ENCODE data around the gene ADAM15.
A peak's percentile ranks its signal among the peaks of the same experiment; 100 is the strongest.

ADAM15 gene

DNA sequence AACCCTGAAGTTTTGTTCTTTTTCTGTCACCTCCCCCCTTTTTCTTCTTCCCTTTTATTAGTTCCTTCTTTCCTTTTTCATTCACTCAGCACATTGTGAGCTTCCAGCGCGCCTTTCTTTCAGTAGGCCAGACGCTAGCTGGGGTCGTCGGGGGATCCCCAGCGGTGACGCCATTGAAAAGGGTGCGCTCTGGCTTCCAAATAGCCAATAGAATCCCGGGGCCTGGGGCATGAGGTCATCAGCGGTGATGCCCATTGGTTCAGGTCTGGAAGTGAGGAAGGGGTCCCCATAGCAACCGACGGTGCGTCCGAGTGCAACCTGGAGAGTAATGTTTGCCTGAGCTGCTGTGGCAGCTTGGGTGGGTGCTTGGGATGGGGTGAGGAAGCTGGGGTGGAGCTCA, 20.6 kb downstream of the ADAM15 start:
- Mint-ChIP-seq H3K27me3 (peaks cover 33% of the 10 kb centered on the region), H3K9me3 (no peaks in the 10 kb centered on the region), H3K4me3 (peak overlapping the region; percentile 49), H3K4me1 (ENCODE audit: low read depth) (peaks cover 38% of the 10 kb centered on the region), H3K36me3 (ENCODE audit: low read depth) (peaks cover 30% of the 10 kb centered on the region), H3K27ac (peak overlapping the region; percentile 87)
- intact Hi-C loops (cut with micrococcal nuclease), result loop anchor here (2.0 kb wide), 1 partner anchor 13 kb away; no protein-coding TSS in a partner anchor

DNA sequence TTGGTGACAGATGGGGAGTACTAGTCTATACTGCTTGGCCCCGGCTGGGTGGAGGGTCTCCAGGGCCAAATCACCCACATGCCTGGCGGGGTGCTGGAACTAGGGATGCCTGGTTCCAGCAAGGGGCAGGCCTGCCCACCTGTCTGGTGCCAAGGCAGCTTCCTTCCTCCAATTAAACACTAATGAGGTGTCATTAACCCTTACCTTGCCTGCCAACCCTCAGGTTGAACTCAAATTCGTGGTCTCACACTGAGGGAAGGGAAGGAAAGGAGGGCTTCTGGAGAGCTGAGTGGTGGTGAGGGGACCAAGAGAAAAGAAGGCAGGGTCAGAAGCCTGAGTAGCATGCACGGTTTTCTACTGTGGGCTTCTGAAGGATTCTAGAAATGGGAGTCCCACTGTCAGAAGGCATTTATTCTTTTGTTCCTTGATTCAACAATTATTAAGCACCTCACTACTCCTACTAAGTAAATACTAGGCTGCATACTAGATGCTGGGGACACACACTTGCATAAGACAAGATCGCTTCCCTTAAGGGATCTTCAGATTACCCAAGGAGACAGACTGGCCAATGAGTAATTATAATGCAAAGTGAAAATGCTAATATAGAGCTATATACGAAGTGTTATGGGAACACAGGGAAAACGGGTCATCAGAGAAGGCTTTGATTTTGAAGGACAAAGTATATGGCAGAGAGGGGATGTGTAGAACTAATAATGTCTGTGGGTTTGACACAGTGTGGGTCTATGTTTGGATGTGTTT, 21.6 kb downstream of the ADAM15 start:
- peaks cover 37% of the 10 kb centered on the region for H3K4me1 Mint-ChIP-seq (ENCODE audit: low read depth)
- H3K36me3 Mint-ChIP-seq (ENCODE audit: low read depth), result peaks cover 20% of the 10 kb centered on the region
- H3K27ac Mint-ChIP-seq, result peak overlapping the region; percentile 4
- no peak overlapping the region for H3K4me3 Mint-ChIP-seq
- no peaks in the 10 kb centered on the region for H3K9me3 Mint-ChIP-seq
- intact Hi-C loops (cut with micrococcal nuclease), result no loop called here
- peaks cover 38% of the 10 kb centered on the region for H3K27me3 Mint-ChIP-seq

DNA sequence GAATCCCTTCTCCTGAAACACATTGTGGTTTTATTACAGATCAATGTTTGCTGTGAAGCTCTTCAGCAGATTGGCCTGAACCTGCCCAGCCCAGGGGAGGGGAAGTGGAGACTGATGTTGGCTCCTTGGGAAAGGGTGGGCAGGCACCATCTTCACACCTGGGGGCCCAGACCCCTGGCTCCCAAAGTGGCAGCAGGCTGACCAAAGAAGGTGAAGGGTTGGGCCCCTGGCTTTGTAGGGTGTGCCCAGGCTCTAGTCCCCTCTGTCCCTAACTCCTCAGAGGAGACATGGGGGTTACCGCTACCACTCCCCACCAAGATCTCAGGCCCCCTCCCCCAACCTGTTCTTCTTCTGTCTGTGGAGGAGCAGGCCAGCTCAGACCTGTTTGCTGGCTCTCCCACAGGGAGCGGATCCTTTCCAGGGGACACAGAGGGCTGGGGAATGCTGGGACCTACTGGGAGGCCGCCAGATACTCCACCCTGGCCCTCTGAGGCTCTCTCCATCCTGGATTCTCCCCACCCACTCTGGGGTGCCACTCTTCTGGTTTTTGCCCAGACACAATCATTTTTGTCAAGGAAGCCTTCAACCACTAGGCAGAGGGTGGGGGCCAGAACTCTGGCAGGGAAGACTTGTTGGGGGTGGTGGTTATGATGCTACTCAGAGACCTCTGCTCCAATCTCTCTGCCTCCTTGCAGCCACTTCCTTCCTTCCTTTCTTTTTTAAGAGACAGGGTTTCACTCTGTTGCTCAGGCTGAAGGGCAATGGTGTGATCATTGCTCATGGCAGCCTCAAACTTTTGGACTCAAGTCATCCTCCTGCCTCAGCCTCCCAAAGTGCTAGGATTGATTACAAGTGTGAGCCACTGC, 22.5 kb downstream of the ADAM15 start:
- intact Hi-C loops (cut with micrococcal nuclease), result no loop called here
- H3K4me1 Mint-ChIP-seq (ENCODE audit: low read depth), result peaks cover 37% of the 10 kb centered on the region
- no peak overlapping the region for H3K4me3 Mint-ChIP-seq
- H3K27me3 Mint-ChIP-seq, result peaks cover 43% of the 10 kb centered on the region
- H3K27ac Mint-ChIP-seq, result peak overlapping the region; percentile 4
- no peaks in the 10 kb centered on the region for H3K9me3 Mint-ChIP-seq
- H3K36me3 Mint-ChIP-seq (ENCODE audit: low read depth), result peaks cover 11% of the 10 kb centered on the region

DNA sequence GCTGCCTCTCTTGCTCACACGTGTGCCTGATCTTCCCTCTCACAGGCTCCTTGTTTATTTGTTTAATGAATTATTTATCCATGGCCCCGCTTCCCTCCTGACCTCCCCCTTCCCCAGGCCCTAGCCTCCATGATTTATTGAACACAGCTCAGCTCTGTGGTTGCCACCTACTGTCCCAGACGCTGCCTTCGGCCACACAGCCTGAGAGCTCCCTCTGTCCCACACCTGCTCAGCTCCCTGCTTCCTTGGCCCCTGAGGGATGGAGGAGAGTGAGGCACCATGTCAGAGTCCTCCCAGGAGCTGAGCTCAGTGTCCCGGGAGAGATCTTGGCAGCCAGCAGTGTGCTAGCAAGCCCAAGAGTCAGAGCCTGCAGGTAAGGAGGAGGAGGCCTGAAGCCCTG, 24.4 kb downstream of the ADAM15 start:
- intact Hi-C loops (cut with micrococcal nuclease), result no loop called here
- H3K4me3 Mint-ChIP-seq, result no peak overlapping the region
- H3K36me3 Mint-ChIP-seq (ENCODE audit: low read depth), result no peaks in the 10 kb centered on the region
- no peak overlapping the region for H3K27ac Mint-ChIP-seq
- H3K27me3 Mint-ChIP-seq, result peaks cover 60% of the 10 kb centered on the region
- H3K9me3 Mint-ChIP-seq, result no peaks in the 10 kb centered on the region
- H3K4me1 Mint-ChIP-seq (ENCODE audit: low read depth), result peaks cover 41% of the 10 kb centered on the region

DNA sequence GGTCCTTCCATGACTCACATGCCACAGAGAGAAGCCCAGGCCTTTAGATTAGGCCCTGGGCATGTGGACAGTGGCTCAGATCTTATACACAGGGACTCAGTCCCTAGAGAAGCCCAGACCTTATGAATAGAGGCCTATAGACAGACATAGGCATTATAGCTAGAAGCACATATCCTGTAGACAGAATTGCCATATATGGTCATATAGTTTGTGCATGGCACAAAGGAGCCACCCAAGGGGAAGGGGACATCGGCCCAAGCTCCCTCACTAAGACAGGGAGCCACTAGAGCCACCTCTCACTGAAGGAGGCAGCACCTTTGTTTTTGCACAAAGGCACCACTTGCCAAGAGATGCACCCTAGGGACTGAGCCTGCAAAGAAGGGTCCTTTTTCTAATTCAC, 25.3 kb downstream of the ADAM15 start:
- no peak overlapping the region for H3K4me3 Mint-ChIP-seq
- H3K36me3 Mint-ChIP-seq (ENCODE audit: low read depth), result no peaks in the 10 kb centered on the region
- no peaks in the 10 kb centered on the region for H3K9me3 Mint-ChIP-seq
- peaks cover 35% of the 10 kb centered on the region for H3K4me1 Mint-ChIP-seq (ENCODE audit: low read depth)
- H3K27ac Mint-ChIP-seq, result no peak overlapping the region
- intact Hi-C loops (cut with micrococcal nuclease), result no loop called here
- peaks cover 68% of the 10 kb centered on the region for H3K27me3 Mint-ChIP-seq

DNA sequence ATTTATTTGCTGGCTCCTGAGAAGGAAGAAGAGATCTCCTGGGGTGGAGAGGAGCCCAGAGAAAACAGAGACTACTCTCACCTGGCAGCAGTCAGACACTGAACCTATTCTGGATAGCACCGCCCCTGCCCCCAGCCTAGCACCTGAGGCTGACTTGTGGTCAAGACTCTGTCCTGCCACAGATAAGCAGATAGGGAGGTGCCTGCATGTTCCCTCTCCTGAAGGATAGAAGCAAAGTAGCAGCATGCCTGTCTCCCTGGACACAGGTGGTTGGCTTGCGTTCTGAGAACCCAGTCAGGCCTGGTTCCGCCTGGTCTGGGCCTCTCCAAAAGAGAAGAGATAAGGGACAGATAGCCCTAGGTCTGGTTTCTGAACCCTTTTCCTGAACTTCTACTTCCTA, 26.2 kb downstream of the ADAM15 start:
- peaks cover 35% of the 10 kb centered on the region for H3K4me1 Mint-ChIP-seq (ENCODE audit: low read depth)
- intact Hi-C loops (cut with micrococcal nuclease), result no loop called here
- no peak overlapping the region for H3K4me3 Mint-ChIP-seq
- H3K27ac Mint-ChIP-seq, result no peak overlapping the region
- peaks cover 74% of the 10 kb centered on the region for H3K27me3 Mint-ChIP-seq
- no peaks in the 10 kb centered on the region for H3K36me3 Mint-ChIP-seq (ENCODE audit: low read depth)
- no peaks in the 10 kb centered on the region for H3K9me3 Mint-ChIP-seq

DNA sequence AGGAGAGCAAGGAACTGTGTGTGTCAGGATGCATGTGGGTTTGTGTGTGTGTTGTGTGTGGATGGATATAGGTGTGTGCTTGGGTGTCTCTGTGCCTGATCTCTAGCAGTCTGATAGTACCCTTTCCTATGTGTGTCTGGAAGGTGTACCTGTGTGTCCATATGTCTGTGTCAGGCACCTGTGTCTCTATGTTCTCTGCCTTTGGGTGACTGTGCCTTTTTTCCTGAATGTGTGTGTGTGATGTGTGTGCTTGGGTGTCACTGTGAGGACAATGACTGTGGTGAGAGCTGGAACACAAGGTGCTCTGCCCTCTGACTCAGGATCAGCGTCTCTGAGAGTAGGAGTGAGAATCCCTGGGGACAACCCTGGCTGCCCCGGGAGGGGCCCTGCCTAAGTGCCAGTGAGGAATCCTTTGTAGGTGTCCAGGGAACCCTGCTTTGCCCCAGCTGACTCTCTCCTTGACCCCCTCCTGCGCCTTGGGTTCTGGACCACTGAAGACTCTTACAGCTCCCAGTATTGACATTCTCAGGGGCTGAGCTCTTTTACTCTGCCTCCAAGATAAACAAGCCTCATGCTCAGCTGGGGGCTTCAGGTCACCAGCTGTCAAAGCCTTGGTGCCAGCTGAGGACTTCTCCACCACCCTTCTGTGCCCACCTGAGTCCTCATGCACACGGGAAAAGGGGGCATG, 26.8 kb downstream of the ADAM15 start:
- intact Hi-C loops (cut with micrococcal nuclease), result no loop called here
- Mint-ChIP-seq H3K36me3 (ENCODE audit: low read depth) (no peaks in the 10 kb centered on the region), H3K4me1 (ENCODE audit: low read depth) (peaks cover 38% of the 10 kb centered on the region), H3K9me3 (no peaks in the 10 kb centered on the region), H3K27me3 (peaks cover 75% of the 10 kb centered on the region), H3K27ac (no peak overlapping the region), H3K4me3 (no peak overlapping the region)

DNA sequence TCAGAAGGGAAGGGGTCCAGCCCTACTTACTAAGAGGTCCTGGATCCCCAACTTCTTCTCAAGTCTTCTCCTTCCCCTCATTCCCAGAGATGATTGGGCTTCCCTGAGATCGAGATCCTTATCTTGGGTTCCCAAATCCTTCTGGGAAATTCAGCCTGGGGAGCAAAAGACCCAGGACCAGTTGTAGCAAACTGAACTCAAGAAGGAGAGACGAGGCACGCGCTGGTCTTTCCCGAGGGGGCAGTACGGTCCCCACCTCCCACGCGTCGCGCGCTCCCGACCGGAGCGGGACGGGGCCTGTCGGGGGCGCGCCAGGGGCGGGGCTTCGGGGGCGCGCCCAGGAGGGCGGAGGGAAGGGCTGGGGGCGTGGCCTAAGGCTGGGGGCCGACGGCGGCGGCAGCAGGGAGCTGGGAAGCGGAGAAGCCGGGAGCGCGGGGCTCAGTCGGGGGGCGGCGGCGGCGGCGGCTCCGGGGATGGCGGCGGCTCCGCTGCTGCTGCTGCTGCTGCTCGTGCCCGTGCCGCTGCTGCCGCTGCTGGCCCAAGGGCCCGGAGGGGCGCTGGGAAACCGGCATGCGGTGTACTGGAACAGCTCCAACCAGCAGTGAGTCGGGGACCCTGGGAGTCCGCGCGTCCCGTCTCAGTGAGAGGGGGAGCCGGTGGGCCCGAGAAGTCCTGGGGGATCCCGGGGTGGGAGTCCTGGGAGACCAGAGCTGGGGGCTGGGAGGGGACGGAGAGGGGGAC, 27.5 kb downstream of the ADAM15 start, which contains the start of gene EFNA3:
Gene EFNA3, plus strand, starts transcription at position 369 of the 741 bp plus-strand sequence. Its CDS starts 105 bp downstream, at position 474.
- peaks cover 41% of the 10 kb centered on the region for H3K4me1 Mint-ChIP-seq (ENCODE audit: low read depth)
- H3K36me3 Mint-ChIP-seq (ENCODE audit: low read depth), result no peaks in the 10 kb centered on the region
- peaks cover 77% of the 10 kb centered on the region for H3K27me3 Mint-ChIP-seq
- no peak within 1 kb of the TSS for H3K27ac Mint-ChIP-seq
- peak within 1 kb of the TSS; percentile 65 for H3K4me3 Mint-ChIP-seq
- intact Hi-C loops (cut with micrococcal nuclease), result no loop called here
- no peaks in the 10 kb centered on the region for H3K9me3 Mint-ChIP-seq

DNA sequence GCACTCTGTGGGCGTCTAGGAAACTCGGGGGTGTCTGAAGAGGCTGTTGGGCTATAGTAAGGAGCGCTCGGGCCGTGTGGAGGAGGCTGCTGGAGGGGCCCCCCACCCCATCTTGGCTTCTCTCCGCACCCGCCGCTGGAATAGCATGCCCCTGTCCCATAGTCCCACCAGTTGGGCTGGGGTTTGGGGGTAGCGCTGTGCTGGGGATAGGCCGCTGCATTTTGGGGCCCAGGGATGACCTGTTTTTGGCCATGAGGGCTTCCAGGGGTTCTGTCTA, 28.0 kb downstream of the ADAM15 start:
- Mint-ChIP-seq H3K4me1 (ENCODE audit: low read depth) (peaks cover 46% of the 10 kb centered on the region), H3K4me3 (peak overlapping the region; percentile 65), H3K27ac (no peak overlapping the region), H3K27me3 (peaks cover 79% of the 10 kb centered on the region), H3K9me3 (no peaks in the 10 kb centered on the region), H3K36me3 (ENCODE audit: low read depth) (no peaks in the 10 kb centered on the region)
- intact Hi-C loops (cut with micrococcal nuclease), result no loop called here

DNA sequence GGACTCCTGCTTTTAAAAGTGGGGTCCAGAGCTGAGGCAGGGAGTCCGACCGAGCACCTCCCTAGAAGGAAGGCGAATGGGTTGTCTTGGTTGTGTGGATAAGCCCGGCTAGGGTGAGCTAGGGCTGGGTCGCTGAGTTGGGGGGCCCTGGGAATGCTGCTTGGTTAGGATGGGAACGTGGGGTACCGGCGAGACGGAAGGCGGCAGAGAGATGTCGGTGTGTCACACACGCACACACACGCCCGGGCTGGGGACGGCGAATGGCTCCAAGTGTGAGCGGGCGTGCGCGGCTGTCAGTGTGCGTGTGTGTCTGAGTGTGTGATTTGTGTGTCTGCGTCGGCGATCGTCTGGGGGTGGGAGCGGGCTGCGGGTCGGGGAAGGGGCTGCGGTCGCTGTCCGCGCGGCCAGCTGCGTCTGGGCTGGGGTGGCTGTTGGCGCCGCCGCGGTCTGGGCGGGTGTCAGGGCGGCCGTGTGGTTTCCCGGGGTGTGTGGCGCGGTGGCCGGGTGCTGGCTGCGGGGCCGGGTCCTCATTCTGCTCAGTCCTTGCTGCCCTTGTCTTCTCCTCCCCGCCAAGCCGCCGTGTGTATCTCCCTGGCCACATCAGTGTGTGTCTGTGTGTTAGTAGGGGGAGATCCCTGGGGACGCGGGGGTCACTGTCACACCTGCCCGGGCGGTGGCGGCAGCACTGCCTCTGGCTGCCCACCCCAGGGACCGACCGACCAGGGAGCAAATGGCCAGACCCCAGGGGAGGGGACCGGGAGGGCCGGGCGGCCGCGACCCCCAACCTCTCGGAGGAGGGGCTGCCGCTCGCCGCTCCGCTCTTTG, 28.6 kb downstream of the ADAM15 start:
- H3K36me3 Mint-ChIP-seq (ENCODE audit: low read depth), result peaks cover 1% of the 10 kb centered on the region
- H3K9me3 Mint-ChIP-seq, result no peaks in the 10 kb centered on the region
- H3K4me3 Mint-ChIP-seq, result peak overlapping the region; percentile 65
- H3K27me3 Mint-ChIP-seq, result peaks cover 83% of the 10 kb centered on the region
- intact Hi-C loops (cut with micrococcal nuclease), result loop anchor here (10.0 kb wide), 1 partner anchor 115 kb away; the partner anchor contains the start of gene PYGO2
- H3K27ac Mint-ChIP-seq, result no peak overlapping the region
- peaks cover 52% of the 10 kb centered on the region for H3K4me1 Mint-ChIP-seq (ENCODE audit: low read depth)

DNA sequence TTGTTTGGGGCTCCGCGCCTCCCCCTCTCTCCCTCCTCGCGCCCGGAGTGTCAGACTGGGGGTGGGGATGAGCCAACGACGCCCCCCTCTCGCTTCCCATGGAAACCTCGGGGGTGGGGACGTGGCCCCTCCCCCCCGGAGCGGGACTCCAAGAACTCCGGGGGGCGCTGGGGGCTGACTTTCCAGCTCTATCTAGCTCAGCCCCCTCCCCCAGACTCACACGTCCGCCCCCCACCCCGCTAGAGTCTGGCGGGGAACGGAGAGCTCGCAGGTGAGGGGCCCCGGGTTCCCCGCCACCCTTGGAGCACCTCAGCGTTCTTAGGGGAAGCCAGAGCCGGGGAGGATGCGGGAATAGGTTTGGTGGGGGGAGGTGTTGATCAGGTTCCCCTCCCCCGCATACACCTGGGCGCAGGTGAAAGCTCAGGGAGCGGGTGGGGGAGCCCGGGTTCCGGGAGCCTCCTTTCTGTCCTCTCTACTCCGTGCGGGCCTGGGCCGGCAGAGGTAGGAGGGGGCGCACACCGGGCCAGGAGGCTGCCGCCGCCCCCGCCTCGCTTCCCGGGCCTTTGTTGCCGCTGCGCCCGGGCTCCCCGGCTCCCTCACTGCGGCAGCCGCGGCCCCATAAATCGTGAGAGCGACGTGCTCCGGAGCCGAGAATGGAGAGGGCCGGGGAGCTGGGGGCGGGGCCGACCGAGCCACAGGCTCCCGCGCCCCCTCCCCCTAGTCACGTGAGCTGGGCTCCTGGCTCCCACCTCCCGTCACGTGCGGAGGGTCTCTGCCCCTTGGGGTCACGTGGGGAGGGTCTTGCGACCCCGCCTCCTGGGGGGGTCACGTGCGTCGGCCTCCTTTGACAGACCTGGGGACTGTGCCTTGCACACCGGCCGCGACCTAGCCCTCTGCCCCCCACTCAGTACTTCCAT, 29.5 kb downstream of the ADAM15 start:
- peaks cover 7% of the 10 kb centered on the region for H3K36me3 Mint-ChIP-seq (ENCODE audit: low read depth)
- peaks cover 59% of the 10 kb centered on the region for H3K4me1 Mint-ChIP-seq (ENCODE audit: low read depth)
- no peaks in the 10 kb centered on the region for H3K9me3 Mint-ChIP-seq
- intact Hi-C loops (cut with micrococcal nuclease), result loop anchor here (10.0 kb wide), 1 partner anchor 116 kb away; the partner anchor contains the start of gene PYGO2
- peaks cover 77% of the 10 kb centered on the region for H3K27me3 Mint-ChIP-seq
- no peak overlapping the region for H3K27ac Mint-ChIP-seq
- H3K4me3 Mint-ChIP-seq, result no peak overlapping the region

Data from dendritic cell treated with granulocyte-macrophage colony-stimulating factor and Interleukin-4, amounts not matched to agents 40 ng/mL and 50 ng/mL, for 4 days (primary cell).